Measurements from ENCODE around the gene MKRN2OS. TPM values are rescaled to one million over a fixed set of nuclear protein-coding genes. Genes with fewer than 3 reads are reported as not detected.

MKRN2OS gene
- polyA plus RNA-seq, 1 experiment: not detected

DNA sequence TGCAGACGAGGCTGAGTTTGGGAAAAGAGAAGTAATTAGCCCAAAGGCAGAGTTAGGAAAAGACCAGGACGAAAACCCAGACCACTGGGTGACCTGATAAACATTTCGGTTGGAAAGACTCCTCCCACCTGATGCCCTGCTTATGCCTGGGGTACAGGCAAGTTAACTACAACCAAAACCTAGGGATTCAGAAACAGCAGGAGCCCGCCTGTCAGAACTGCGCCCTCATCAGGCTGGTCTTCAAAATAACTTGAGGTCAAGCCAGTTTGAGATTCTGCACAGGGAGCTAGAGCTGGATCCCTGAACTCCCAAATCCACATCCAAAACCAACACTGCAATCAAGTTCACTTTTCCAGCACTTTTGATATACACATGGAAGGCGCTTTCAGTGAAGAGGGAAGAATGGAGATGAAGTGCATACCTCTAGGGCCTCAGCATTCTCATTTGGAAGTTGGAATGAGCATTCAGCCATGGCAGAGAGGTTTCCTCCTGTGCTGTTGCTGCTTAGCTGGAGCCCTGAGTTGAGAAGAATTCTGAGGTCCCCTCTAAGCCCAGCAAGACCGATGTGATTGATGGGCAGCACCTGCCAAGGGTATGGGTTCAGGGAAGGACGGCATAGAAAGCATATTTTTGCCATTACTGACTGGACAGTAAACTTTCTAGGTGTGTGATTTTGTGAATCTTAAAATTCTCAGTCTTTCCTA is 49.4 kb downstream of the MKRN2OS start:
- DNase-seq (ENCODE audit: low read depth, low spot score): no peak
- TF ChIP-seq CTCF (IDR thresholded peaks at IDR 0.05; ENCODE audit: low read depth, low read length): no peak
- ChIA-PET POLR2A (no interaction called here), CTCF (interaction anchor here (1.2 kb wide), 1 partner anchor 12 kb away, joined by 5 read pairs; the partner anchor contains the start of gene TSEN2)
- Histone ChIP-seq H3K4me3 (ENCODE audit: low read depth, low read length) (no peak overlapping the region), H3K9me3 (ENCODE audit: control insufficient read depth, insufficient read depth, low read length) (no peaks in the 10 kb centered on the region), H3K27me3 (ENCODE audit: control insufficient read depth, insufficient read depth, low read length) (no peaks in the 10 kb centered on the region), H3K27ac (ENCODE audit: low read depth, low read length) (no peak overlapping the region)

DNA sequence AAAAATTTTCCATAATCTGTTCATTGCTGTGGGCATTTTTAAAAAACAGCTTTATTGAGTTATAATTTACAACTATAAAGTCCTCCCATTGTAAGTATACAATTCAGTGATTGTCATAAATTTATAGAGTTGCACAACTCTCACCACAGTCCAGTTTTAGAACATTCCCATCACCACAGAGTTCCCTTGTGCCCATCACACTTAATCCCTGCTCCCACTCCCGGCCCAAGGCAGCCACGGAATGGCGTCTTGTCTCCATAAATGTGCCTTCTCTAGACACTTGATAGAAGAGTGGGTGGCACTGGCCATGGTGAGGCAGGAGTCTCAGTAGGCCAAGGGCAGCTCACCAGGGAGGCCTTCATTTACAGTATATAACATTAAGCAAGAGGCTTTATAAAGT is 54.8 kb downstream of the MKRN2OS start:
- TF ChIP-seq CTCF (IDR thresholded peaks at IDR 0.05; ENCODE audit: low read depth, low read length): no peak
- CTCF ChIA-PET: no interaction called here
- Histone ChIP-seq H3K9me3 (ENCODE audit: control insufficient read depth, insufficient read depth, low read length) (no peaks in the 10 kb centered on the region), H3K27me3 (ENCODE audit: control insufficient read depth, insufficient read depth, low read length) (no peaks in the 10 kb centered on the region), H3K4me3 (ENCODE audit: low read depth, low read length) (no peak overlapping the region), H3K27ac (ENCODE audit: low read depth, low read length) (no peak overlapping the region)
- POLR2A ChIA-PET: no interaction called here
- no peak for DNase-seq (ENCODE audit: low read depth, low spot score)

GRCh38 chr3:12489832-12490231 is 55.5 kb downstream of the MKRN2OS start:
- no peak for DNase-seq (ENCODE audit: low read depth, low spot score)
- H3K27ac ChIP-seq (ENCODE audit: low read depth, low read length): no peak overlapping the region
- H3K27me3 ChIP-seq (ENCODE audit: control insufficient read depth, insufficient read depth, low read length): no peaks in the 10 kb centered on the region
- ChIA-PET CTCF (no interaction called here), POLR2A (no interaction called here)
- no peaks in the 10 kb centered on the region for H3K9me3 ChIP-seq (ENCODE audit: control insufficient read depth, insufficient read depth, low read length)
- no peak overlapping the region for H3K4me3 ChIP-seq (ENCODE audit: low read depth, low read length)
- no peak for TF ChIP-seq CTCF (IDR thresholded peaks at IDR 0.05; ENCODE audit: low read depth, low read length)

Small RNA genes within 50 kb of the gene (small RNA-seq; reads per million reads assigned to genes)
- gene RF00017 (ENCODE audit: insufficient read length, low read depth) (not detected), gene RNA5SP123 (ENCODE audit: insufficient read length, low read depth) (not detected), gene RNU6-377P (ENCODE audit: insufficient read length, low read depth) (not detected)

Other genes with a start within 250 kb of the MKRN2OS start
- 8.9 and 11.0 TPM in 2 replicates for gene TSEN2, start 61.0 kb downstream of the MKRN2OS start, polyA plus RNA-seq (2011; rRNA removed)
- gene MKRN2, start 11.6 kb upstream of the MKRN2OS start, polyA plus RNA-seq (2011; rRNA removed): 59.7 and 62.3 TPM in 2 replicates
- 140 and 141 TPM in 2 replicates for gene RAF1, start 118.6 kb upstream of the MKRN2OS start, polyA plus RNA-seq (2011; rRNA removed)
- gene TMEM40, start 213.8 kb upstream of the MKRN2OS start, polyA plus RNA-seq (2011; rRNA removed): 0.41 and 0.47 TPM in 2 replicates

All from AG04450 (cell line).